Type B pancreatic cell (in vitro differentiated cells): ENCODE data around the gene ABCF1. TPM values are rescaled to one million over a fixed set of nuclear protein-coding genes. Genes with fewer than 3 reads are reported as not detected.

Experiments
- DNase-seq: peaks from one replicate; pipeline ENCODE4 v3.0.0; 2021; ENCODE audit warnings: mixed read lengths; ENCODE audit not compliant: unreplicated experiment; ENCODE audit errors: extremely low spot score
- H3K27ac Mint-ChIP-seq: 2 replicates; pipeline ENCODE4 v1.8.0; 2021; ENCODE audit warnings: mild to moderate bottlenecking, mixed read lengths
- H3K27me3 Mint-ChIP-seq: 2 replicates; pipeline ENCODE4 v1.8.0; 2021; ENCODE audit warnings: mixed read lengths
- H3K36me3 Mint-ChIP-seq: 2 replicates; pipeline ENCODE4 v1.8.0; 2021; ENCODE audit warnings: mixed read lengths
- H3K4me1 Mint-ChIP-seq: one replicate; pipeline ENCODE4 v1.8.0; 2021; ENCODE audit warnings: mixed read lengths; ENCODE audit not compliant: unreplicated experiment
- H3K4me3 Mint-ChIP-seq: 2 replicates; pipeline ENCODE4 v1.8.0; 2021; ENCODE audit warnings: mild to moderate bottlenecking, mixed read lengths
- H3K9me3 Mint-ChIP-seq: 2 replicates; pipeline ENCODE4 v1.8.0; 2021; ENCODE audit warnings: mixed read lengths
- total RNA-seq: library from RNA; stranded (reverse); gene quantifications from 2 replicates; pipeline ENCODE4 v1.2.1, GENCODE V29; 2021; ENCODE audit warnings: low replicate concordance
- TF ChIP-seq, protein P1 (sequence below): fragments of 200-600 bp; sonication (generic); conservative IDR thresholded peaks from 2 replicates; pipeline ENCODE4 v1.5.0; 2021; ENCODE audit warnings: antibody characterized with exemption, mild to moderate bottlenecking

Gene ABCF1
- total RNA-seq, 1 donor from 2014 or later, result 69.2 TPM

DNA sequence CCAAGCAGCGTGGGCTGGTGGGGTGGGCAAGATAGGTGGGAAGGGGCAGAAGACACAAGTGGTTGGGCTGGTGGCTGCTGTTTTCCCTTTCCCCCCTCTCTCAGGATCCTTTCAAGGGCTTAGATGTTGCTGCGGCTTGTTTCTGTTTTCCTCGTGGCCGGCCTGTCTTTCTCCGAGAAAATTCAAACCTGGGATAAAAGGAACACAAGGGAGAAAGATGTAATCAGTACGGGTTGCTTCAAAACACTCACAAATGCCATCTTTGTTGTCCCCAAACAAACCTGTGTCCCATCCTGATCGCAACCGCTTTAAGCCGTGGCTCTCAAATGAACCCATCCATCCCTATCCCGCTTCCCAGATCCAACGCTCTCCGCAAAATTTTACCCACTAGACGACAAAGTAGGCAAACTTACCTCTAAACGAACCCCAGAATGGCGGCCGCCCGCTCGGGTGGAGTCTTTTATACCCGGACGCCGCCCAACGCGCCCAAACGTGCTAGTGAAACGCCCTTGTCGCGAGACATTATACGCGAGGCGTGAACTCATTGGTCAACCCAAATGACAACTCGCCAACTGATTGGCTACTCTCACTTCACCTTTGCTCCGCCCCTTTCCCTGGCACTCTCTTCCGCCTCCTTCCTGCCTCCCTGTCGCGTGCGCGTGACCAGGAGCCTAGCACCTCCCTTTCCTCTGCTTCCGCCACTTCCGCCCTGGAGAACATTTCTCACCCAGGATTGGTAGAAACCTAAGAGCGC, 45.7 kb downstream of the ABCF1 start, which contains the start of gene PPP1R10:
PPP1R10 (minus strand) TSS at position 433 of the 754 bp plus-strand sequence. CDS start 7,299 bp downstream, outside the sequence.
- H3K27me3 Mint-ChIP-seq, result peaks cover 21% of the 10 kb centered on the region
- H3K9me3 Mint-ChIP-seq, result no peaks in the 10 kb centered on the region
- DNase-seq, result peak; percentile 99
- peak within 1 kb of the TSS; percentile 95 for H3K4me3 Mint-ChIP-seq
- TF ChIP-seq, protein P1, sequence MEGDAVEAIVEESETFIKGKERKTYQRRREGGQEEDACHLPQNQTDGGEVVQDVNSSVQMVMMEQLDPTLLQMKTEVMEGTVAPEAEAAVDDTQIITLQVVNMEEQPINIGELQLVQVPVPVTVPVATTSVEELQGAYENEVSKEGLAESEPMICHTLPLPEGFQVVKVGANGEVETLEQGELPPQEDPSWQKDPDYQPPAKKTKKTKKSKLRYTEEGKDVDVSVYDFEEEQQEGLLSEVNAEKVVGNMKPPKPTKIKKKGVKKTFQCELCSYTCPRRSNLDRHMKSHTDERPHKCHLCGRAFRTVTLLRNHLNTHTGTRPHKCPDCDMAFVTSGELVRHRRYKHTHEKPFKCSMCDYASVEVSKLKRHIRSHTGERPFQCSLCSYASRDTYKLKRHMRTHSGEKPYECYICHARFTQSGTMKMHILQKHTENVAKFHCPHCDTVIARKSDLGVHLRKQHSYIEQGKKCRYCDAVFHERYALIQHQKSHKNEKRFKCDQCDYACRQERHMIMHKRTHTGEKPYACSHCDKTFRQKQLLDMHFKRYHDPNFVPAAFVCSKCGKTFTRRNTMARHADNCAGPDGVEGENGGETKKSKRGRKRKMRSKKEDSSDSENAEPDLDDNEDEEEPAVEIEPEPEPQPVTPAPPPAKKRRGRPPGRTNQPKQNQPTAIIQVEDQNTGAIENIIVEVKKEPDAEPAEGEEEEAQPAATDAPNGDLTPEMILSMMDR, result no peak
- H3K4me1 Mint-ChIP-seq, result peaks cover 34% of the 10 kb centered on the region
- H3K27ac Mint-ChIP-seq, result peak within 1 kb of the TSS; percentile 100
- peaks cover 30% of the 10 kb centered on the region for H3K36me3 Mint-ChIP-seq

DNA sequence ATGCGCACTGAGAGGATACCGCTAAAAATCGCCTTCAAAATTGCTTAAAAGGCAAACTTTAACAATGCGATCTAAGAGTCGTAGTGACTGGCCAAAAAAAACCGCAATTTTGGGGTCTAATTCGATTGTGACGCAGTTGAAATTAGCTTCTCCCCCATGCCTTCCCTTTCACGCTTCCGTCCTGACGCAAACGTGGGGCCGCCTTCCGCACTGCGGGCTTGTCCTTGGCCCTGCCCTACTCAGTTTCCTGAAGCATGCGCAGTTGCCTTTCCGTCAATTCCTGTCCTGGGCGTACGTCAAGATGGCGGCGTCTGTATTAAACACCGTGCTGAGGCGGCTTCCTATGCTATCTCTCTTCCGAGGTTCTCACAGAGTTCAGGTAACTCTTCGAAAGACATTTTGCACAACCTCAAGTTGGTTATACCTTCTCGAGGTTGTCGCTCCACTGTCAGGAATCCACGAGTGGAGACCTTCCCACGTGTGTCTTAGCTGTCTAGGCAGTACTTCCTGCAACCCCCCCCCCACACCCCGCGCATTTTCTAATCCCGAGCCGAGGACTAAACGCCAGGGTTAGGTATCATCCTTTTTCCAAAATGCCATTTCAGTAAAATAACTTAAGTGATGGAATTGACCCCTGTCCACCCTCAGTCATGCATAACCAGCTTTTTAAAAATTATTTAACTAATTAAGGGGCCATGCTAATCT, 46.5 kb downstream of the ABCF1 start, which contains the start of gene MRPS18B:
MRPS18B (plus strand) TSS at position 276 of the 705 bp plus-strand sequence; CDS start at position 302, 26 bp downstream.
- Mint-ChIP-seq H3K9me3 (no peaks in the 10 kb centered on the region), H3K27me3 (peaks cover 21% of the 10 kb centered on the region), H3K27ac (peak within 1 kb of the TSS; percentile 100), H3K36me3 (peaks cover 30% of the 10 kb centered on the region), H3K4me3 (peak within 1 kb of the TSS; percentile 95), H3K4me1 (peaks cover 29% of the 10 kb centered on the region)
- TF ChIP-seq, protein P1, result no peak
- peak; percentile 95 for DNase-seq

DNA sequence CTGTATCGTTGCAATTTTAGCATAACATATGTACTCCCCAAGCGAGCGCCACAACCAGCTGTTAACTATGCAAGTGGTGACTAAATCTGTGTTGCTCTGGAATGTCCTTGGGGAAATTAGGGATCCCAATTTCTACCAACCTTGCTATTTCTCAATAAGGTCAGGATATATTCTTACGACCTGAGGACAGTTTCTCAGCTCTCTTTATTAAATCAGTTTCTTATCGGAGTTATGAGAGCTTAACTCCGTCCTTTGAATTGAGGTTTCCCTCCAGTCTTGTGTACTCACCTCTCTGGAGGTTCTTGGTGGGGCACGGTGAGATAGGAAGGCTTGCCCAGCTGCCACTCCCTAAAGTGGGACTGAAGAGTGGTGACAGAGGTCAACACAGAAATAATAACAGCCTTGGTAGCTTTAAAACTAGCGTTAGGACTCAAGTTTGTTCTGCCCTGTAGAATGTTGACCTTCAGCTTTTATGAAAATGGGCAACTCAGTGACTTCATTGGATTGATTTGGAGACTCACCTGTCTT, 47.1 kb downstream of the ABCF1 start:
- TF ChIP-seq, protein P1, result no peak
- peak overlapping the region; percentile 95 for H3K4me3 Mint-ChIP-seq
- H3K9me3 Mint-ChIP-seq, result no peaks in the 10 kb centered on the region

DNA sequence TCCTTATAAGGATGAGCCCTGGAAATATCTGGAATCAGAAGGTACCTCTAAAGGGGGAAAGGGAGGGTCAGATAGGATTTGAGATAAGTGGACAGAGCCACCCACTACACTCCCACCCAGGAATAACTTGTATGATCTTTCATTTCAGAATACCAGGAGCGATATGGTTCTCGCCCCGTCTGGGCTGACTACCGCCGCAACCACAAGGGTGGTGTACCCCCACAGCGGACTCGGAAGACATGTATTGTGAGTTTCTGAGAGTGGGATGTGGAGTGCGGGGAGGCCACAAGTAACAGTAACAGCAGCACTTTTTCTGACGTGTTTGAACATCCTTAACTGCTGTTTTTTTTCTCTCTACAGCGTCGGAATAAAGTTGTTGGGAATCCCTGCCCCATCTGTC, 48.3 kb downstream of the ABCF1 start:
- Mint-ChIP-seq H3K27me3 (peaks cover 21% of the 10 kb centered on the region), H3K36me3 (peaks cover 28% of the 10 kb centered on the region), H3K9me3 (no peaks in the 10 kb centered on the region), H3K27ac (peak overlapping the region; percentile 100), H3K4me1 (peaks cover 14% of the 10 kb centered on the region), H3K4me3 (peak overlapping the region; percentile 95)
- TF ChIP-seq, protein P1, result no peak
- DNase-seq, result no peak

More for the DNA sequence above, 47.1 kb downstream of the ABCF1 start:
- Mint-ChIP-seq H3K36me3 (peaks cover 30% of the 10 kb centered on the region), H3K4me1 (peaks cover 23% of the 10 kb centered on the region), H3K27ac (peak overlapping the region; percentile 100), H3K27me3 (peaks cover 21% of the 10 kb centered on the region)
- no peak for DNase-seq

DNA sequence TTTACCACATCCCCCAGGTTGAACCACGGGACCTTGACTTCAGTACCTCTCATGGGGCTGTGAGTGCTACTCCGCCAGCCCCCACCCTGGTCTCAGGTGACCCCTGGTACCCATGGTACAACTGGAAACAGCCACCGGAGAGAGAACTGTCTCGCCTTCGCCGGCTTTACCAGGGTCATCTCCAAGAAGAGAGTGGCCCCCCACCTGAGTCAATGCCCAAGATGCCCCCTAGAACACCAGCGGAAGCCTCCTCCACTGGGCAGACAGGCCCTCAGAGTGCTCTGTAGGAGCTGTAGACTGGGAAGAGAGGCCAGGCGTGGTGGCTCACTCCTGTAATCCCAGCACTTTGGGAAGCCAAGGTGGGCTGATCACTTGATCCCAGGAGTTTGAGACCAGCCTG, 54.3 kb downstream of the ABCF1 start:
- Mint-ChIP-seq H3K27ac (no peak overlapping the region), H3K4me1 (peaks cover 20% of the 10 kb centered on the region), H3K9me3 (no peaks in the 10 kb centered on the region), H3K4me3 (peak overlapping the region; percentile 94), H3K36me3 (peaks cover 24% of the 10 kb centered on the region), H3K27me3 (no peaks in the 10 kb centered on the region)
- DNase-seq, result no peak
- TF ChIP-seq, protein P1, result no peak
